GM10248 (cell line): ENCODE results near the gene ASB3.
A peak's percentile ranks its signal among the peaks of the same experiment; 100 is the strongest.

Experiments used
- CTCF ChIA-PET: fragments of 300-600 bp; sonication (Branson Sonifier 250); formaldehyde crosslinking; extraction: SDS; loops from one replicate; lab custom pipeline; 2021; ENCODE audit warnings: antibody characterized with exemption; lab: Yijun Ruan, JAX
- POLR2A ChIA-PET: fragments of 350-650 bp; sonication (Branson Sonifier 250); formaldehyde crosslinking; extraction: SDS; loops from one replicate; lab custom pipeline; 2020; ENCODE audit warnings: antibody characterized with exemption; lab: Yijun Ruan, JAX
- DNase-seq: peaks from one replicate; pipeline ENCODE4 v3.0.0; 2012; ENCODE audit errors: extremely low spot score
- CTCF ChIP-seq: IDR thresholded peaks from 2 replicates; pipeline ENCODE4 v1.5.1; 2012; ENCODE audit warnings: mild to moderate bottlenecking, low read depth; ENCODE audit errors: extremely low read depth, missing control alignments, control extremely low read depth

Gene ASB3

GRCh38 chr2:53778536-53779162, 8.1 kb downstream of the ASB3 start:
- no peak for DNase-seq
- ChIA-PET POLR2A (no interaction called here), CTCF (interaction anchor here (7.6 kb wide), 1 partner anchor 9 kb away, joined by 44 read pairs; the partner anchor contains the start of gene CHAC2)
- no peak for TF ChIP-seq CTCF

- ChIA-PET CTCF (interaction anchor here (0.6 to 3.5 kb wide), 4 partner anchors 9 to 13 kb away, joined by 3 to 18 read pairs (median 5); partner anchors contain the start of genes ASB3, CHAC2 and ERLEC1), POLR2A (interaction anchor here (1.9 kb wide), 1 partner anchor 10 kb away, joined by 5 read pairs; the partner anchor contains the start of gene CHAC2)
- DNase-seq, result no peak
- TF ChIP-seq CTCF, result no peak
These were observed 9.6 kb downstream of the ASB3 start for GRCh38 chr2:53777134-53777533.

GRCh38 chr2:53770264-53770663, 16.5 kb downstream of the ASB3 start:
- ChIA-PET CTCF (interaction anchor here (6.2 kb wide), 1 partner anchor 12 kb away, joined by 44 read pairs; no protein-coding TSS in a partner anchor), POLR2A (no interaction called here)
- no peak for DNase-seq
- TF ChIP-seq CTCF, result no peak

GRCh38 chr2:53769318-53769945, 17.3 kb downstream of the ASB3 start:
- DNase-seq, result no peak
- ChIA-PET POLR2A (no interaction called here), CTCF (interaction anchor here (6.2 kb wide), 1 partner anchor 12 kb away, joined by 44 read pairs; no protein-coding TSS in a partner anchor)
- TF ChIP-seq CTCF, result no peak

- CTCF ChIA-PET, result interaction anchor here (0.9 to 6.2 kb wide), 12 partner anchors 8 to 200 kb away, joined by 3 to 44 read pairs (median 4); partner anchors contain the start of genes ASB3 and ERLEC1
- POLR2A ChIA-PET, result interaction anchor here (0.6 to 1.8 kb wide), 3 partner anchors 9 to 794 kb away, joined by 3 to 9 read pairs (median 5); partner anchors contain the start of genes ASB3 and ERLEC1
- no peak for DNase-seq
- no peak for TF ChIP-seq CTCF
These were observed 18.6 kb downstream of the ASB3 start for GRCh38 chr2:53768242-53768542.

GRCh38 chr2:53767405-53768241, 19.1 kb downstream of the ASB3 start, which contains the start of gene CHAC2:
Gene CHAC2, plus strand, starts transcription at chr2:53767804. Its CDS starts 83 bp downstream, at chr2:53767887.
- POLR2A ChIA-PET, result interaction anchor here (0.6 to 1.8 kb wide), 3 partner anchors 9 to 794 kb away, joined by 3 to 9 read pairs (median 5); partner anchors contain the start of genes ASB3 and ERLEC1
- CTCF ChIA-PET, result interaction anchor here (0.9 to 6.2 kb wide), 14 partner anchors 9 to 201 kb away, joined by 3 to 44 read pairs (median 4); partner anchors contain the start of genes ASB3 and ERLEC1
- no peak for TF ChIP-seq CTCF

More at GRCh38 chr2:53767405-53768241, 19.1 kb downstream of the ASB3 start, which contains the start of gene CHAC2:
- peak; percentile 90 for DNase-seq
